CD4-positive, alpha-beta T cell (primary cell): ENCODE measurements around the gene E2F2. TPM values are rescaled to one million over a fixed set of nuclear protein-coding genes. Genes with fewer than 3 reads are reported as not detected.

Source experiments
- ATAC-seq: fragments of 200-7000 bp; cut with Tn5 transposase; one replicate; pipeline ENCODE4 v1.10.0; 2022; ENCODE audit warnings: mild to moderate bottlenecking; ENCODE audit not compliant: poor library complexity
- CTCF ChIA-PET: fragments of 350-600 bp; sonication (Branson Sonifier 250); formaldehyde crosslinking; loops from one replicate; lab custom pipeline; 2021; ENCODE audit warnings: antibody characterized with exemption, inconsistent platforms; lab: Charles Lee
- POLR2A ChIA-PET: fragments of 350-600 bp; sonication (Branson Sonifier 250); formaldehyde crosslinking; loops from one replicate; lab custom pipeline; 2021; ENCODE audit warnings: antibody characterized with exemption, inconsistent platforms; lab: Charles Lee
- DNase-seq, 14 experiments: peaks; one replicate each; pipeline ENCODE4 v3.0.0-alpha.2; 2013 to 2020; ENCODE audit warnings: mixed read lengths in 2 of 14
- H3K27ac ChIP-seq, 2 donors: one replicate each; pipeline versions ENCODE4 v1.5.1 to v1.7.0; 2013; ENCODE audit warnings: low read length in 2 of 2, low read depth in 1 of 2, mild to moderate bottlenecking in 1 of 2
- H3K27me3 ChIP-seq, 2 experiments: 1 replicate in 1 of 2; 2 replicates in 1 of 2; pipeline versions ENCODE4 v1.6.1 to v1.7.0; 2013; ENCODE audit warnings: low read length in 2 of 2, control low read depth in 1 of 2, mild to moderate bottlenecking in 1 of 2, moderate library complexity in 1 of 2; ENCODE audit not compliant: insufficient read depth in 2 of 2, control insufficient read depth in 1 of 2
- H3K36me3 ChIP-seq: one replicate; pipeline ENCODE4 v1.6.1; 2013; ENCODE audit warnings: low read length, control low read depth; ENCODE audit not compliant: insufficient read depth
- H3K4me1 ChIP-seq: one replicate; pipeline ENCODE4 v1.6.1; 2013; ENCODE audit warnings: low read length, control low read depth; ENCODE audit not compliant: insufficient read depth
- H3K4me3 ChIP-seq: one replicate; pipeline ENCODE4 v1.5.1; 2013; ENCODE audit warnings: mild to moderate bottlenecking, low read length, moderate library complexity
- H3K9me3 ChIP-seq, 2 experiments: 1 replicate in 1 of 2; 2 replicates in 1 of 2; pipeline versions ENCODE4 v1.6.1 to v1.7.0; 2013; ENCODE audit warnings: low read length in 2 of 2, mild to moderate bottlenecking in 2 of 2, control low read depth in 1 of 2, moderate library complexity in 1 of 2; ENCODE audit not compliant: control insufficient read depth in 1 of 2, insufficient read depth in 1 of 2
- H3K27ac Mint-ChIP-seq: one replicate; pipeline ENCODE4 v1.8.0; 2020; ENCODE audit warnings: mixed read lengths
- H3K27me3 Mint-ChIP-seq: one replicate; pipeline ENCODE4 v1.8.0; 2021; ENCODE audit warnings: mixed read lengths
- H3K36me3 Mint-ChIP-seq: one replicate; pipeline ENCODE4 v1.8.0; 2021; ENCODE audit warnings: low read depth, mixed read lengths
- H3K4me1 Mint-ChIP-seq: one replicate; pipeline ENCODE4 v1.8.0; 2021; ENCODE audit warnings: low read depth, mixed read lengths
- H3K4me3 Mint-ChIP-seq: one replicate; pipeline ENCODE4 v1.8.0; 2020; ENCODE audit warnings: mild to moderate bottlenecking, mixed read lengths
- H3K9me3 Mint-ChIP-seq: one replicate; pipeline ENCODE4 v1.8.0; 2020; ENCODE audit warnings: mixed read lengths
- intact Hi-C, 2 experiments: fragments of 100-400 bp; cut with DNase I in 1 of 2; cut with micrococcal nuclease in 1 of 2; formaldehyde crosslinking; loops; one replicate each; pipeline versions ENCODE4 v1.15.1 to v1.9.0; 2023 to 2025; cut with DNase I, micrococcal nuclease
- total RNA-seq, 174 experiments: library from RNA in 2 of 174; stranded (reverse) in 2 of 174; gene quantifications; one replicate each; pipeline ENCODE4 v1.2.3 and lab custom pipeline; 2021 to 2026
- TF ChIP-seq, protein P1 (sequence below): fragments of 200-600 bp; IDR thresholded peaks from one replicate; pipeline ENCODE4 v1.8.0; 2022; ENCODE audit warnings: antibody characterized with exemption, mild to moderate bottlenecking

E2F2 gene
- total RNA-seq, 2 experiments from 2014 or later = 0.50 to 0.69 TPM

DNA sequence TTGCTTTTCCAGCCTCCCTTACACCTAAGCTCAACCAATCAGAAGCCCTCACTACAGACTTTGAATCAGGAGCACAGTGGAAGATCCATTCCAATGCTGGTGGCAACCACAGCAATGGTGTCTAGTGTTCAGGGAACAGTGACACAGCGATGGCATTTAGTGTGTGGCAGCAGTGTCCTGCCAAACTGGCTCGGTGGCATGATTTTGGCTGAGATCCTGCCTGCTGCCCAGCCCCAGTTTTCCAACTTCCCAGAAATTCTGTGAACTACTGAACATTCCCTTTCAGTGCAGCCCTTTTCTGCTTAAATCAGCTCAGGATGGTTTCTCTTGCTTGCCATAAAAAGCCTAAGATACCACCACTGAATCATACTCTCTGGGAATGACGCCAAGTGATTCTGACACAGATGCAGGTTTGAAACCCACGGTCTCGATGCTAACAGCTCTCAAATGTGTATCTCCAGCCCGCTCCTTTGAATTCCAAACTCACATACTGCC, 55.9 kb downstream of the E2F2 start:
- DNase-seq (no peak), ATAC-seq (no peak)
- CTCF ChIA-PET = no interaction called here
- Histone ChIP-seq H3K4me1 (no peaks in the 10 kb centered on the region), H3K36me3 (no peaks in the 10 kb centered on the region), H3K4me3 (no peak overlapping the region), H3K27me3 (peaks cover 0 to 6% of the 10 kb centered on the region in 2 experiments), H3K27ac (no peak overlapping the region), H3K9me3 (no peaks in the 10 kb centered on the region)
- intact Hi-C loops = no loop called here
- Mint-ChIP-seq H3K4me1 (no peaks in the 10 kb centered on the region), H3K27ac (no peak overlapping the region), H3K4me3 (no peak overlapping the region), H3K36me3 (no peaks in the 10 kb centered on the region), H3K9me3 (no peaks in the 10 kb centered on the region), H3K27me3 (peaks cover 12% of the 10 kb centered on the region)
- TF ChIP-seq, protein P1, sequence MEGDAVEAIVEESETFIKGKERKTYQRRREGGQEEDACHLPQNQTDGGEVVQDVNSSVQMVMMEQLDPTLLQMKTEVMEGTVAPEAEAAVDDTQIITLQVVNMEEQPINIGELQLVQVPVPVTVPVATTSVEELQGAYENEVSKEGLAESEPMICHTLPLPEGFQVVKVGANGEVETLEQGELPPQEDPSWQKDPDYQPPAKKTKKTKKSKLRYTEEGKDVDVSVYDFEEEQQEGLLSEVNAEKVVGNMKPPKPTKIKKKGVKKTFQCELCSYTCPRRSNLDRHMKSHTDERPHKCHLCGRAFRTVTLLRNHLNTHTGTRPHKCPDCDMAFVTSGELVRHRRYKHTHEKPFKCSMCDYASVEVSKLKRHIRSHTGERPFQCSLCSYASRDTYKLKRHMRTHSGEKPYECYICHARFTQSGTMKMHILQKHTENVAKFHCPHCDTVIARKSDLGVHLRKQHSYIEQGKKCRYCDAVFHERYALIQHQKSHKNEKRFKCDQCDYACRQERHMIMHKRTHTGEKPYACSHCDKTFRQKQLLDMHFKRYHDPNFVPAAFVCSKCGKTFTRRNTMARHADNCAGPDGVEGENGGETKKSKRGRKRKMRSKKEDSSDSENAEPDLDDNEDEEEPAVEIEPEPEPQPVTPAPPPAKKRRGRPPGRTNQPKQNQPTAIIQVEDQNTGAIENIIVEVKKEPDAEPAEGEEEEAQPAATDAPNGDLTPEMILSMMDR = no peak
- POLR2A ChIA-PET = no interaction called here

- Histone ChIP-seq H3K27ac (no peak overlapping the region), H3K4me3 (no peak overlapping the region), H3K36me3 (no peaks in the 10 kb centered on the region), H3K27me3 (peaks cover 0 to 6% of the 10 kb centered on the region in 2 experiments), H3K9me3 (no peaks in the 10 kb centered on the region), H3K4me1 (no peaks in the 10 kb centered on the region)
- Mint-ChIP-seq H3K4me3 (no peak overlapping the region), H3K27me3 (peaks cover 12% of the 10 kb centered on the region), H3K36me3 (no peaks in the 10 kb centered on the region), H3K27ac (no peak overlapping the region), H3K9me3 (no peaks in the 10 kb centered on the region), H3K4me1 (no peaks in the 10 kb centered on the region)
- DNase-seq (no peak), ATAC-seq (no peak)
- TF ChIP-seq, protein P1 = no peak
- ChIA-PET POLR2A (no interaction called here), CTCF (no interaction called here)
- intact Hi-C loops = no loop called here
These were observed 57.8 kb downstream of the E2F2 start for GRCh38 chr1:23473037-23473800.

GRCh38 chr1:23472351-23473036, 58.5 kb downstream of the E2F2 start:
- H3K27ac Mint-ChIP-seq = no peak overlapping the region
- Histone ChIP-seq H3K36me3 (no peaks in the 10 kb centered on the region), H3K27ac (no peak overlapping the region), H3K27me3 (peaks cover 0 to 6% of the 10 kb centered on the region in 2 experiments), H3K4me3 (no peak overlapping the region), H3K9me3 (no peaks in the 10 kb centered on the region), H3K4me1 (no peaks in the 10 kb centered on the region)
- H3K9me3 Mint-ChIP-seq = no peaks in the 10 kb centered on the region
- ChIA-PET POLR2A (no interaction called here), CTCF (no interaction called here)
- H3K27me3 Mint-ChIP-seq = peaks cover 9% of the 10 kb centered on the region
- no peak overlapping the region for H3K4me3 Mint-ChIP-seq
- H3K4me1 Mint-ChIP-seq = no peaks in the 10 kb centered on the region
- no peaks in the 10 kb centered on the region for H3K36me3 Mint-ChIP-seq
- DNase-seq (no peak), ATAC-seq (no peak)
- TF ChIP-seq, protein P1 = no peak
- intact Hi-C loops = no loop called here
